OCI-LY3 (cell line): ENCODE data around the gene SAA1.
"Not testable (repeated sequence)": the region's sequence is repeated elsewhere in the genome, so short reads cannot be mapped to it uniquely, and the experiment has no call there.

Source experiments
- H2AFZ ChIP-seq: fragments of 200-600, 300-600 bp; shearing (Covaris generic); 2 replicates; pipeline ENCODE4 v1.6.0; 2014; ENCODE audit warnings: antibody characterized with exemption, low read depth, low read length
- H3K27ac ChIP-seq: fragments of 200-600, 300-600 bp; sonication (generic); 2 replicates; pipeline ENCODE4 v1.5.1; 2014; ENCODE audit warnings: mild to moderate bottlenecking, low read length, moderate library complexity, mixed read lengths
- H3K27me3 ChIP-seq: fragments of 200-600, 300-600 bp; sonication (generic); 2 replicates; pipeline ENCODE4 v1.6.1; 2014; ENCODE audit warnings: low read depth, low read length, mixed read lengths
- H3K36me3 ChIP-seq: fragments of 200-600, 300-600 bp; sonication (generic); replicated peaks from 2 replicates; pipeline ENCODE3; 2014; ENCODE audit warnings: low read depth, low read length, mixed read lengths
- H3K4me1 ChIP-seq: fragments of 300-600, 200-600 bp; sonication (generic); 2 replicates; pipeline ENCODE4 v1.6.1; 2014; ENCODE audit warnings: low read length, mixed read lengths
- H3K4me2 ChIP-seq: fragments of 200-600, 300-600 bp; sonication (generic); 2 replicates; pipeline ENCODE4 v1.6.1; 2014; ENCODE audit warnings: low read length, mixed read lengths
- H3K4me3 ChIP-seq: fragments of 300-600, 200-600 bp; sonication (generic); 2 replicates; pipeline ENCODE4 v1.5.1; 2014; ENCODE audit warnings: antibody characterized with exemption, mild to moderate bottlenecking, low read length, moderate library complexity
- H3K79me2 ChIP-seq: fragments of 300-600, 200-600 bp; shearing (Covaris generic); 2 replicates; pipeline ENCODE4 v1.6.1; 2014; ENCODE audit warnings: mild to moderate bottlenecking, low read length, mixed read lengths
- H3K9ac ChIP-seq: fragments of 300-600, 200-600 bp; shearing (Covaris generic); 2 replicates; pipeline ENCODE4 v1.6.0; 2014; ENCODE audit warnings: mild to moderate bottlenecking, low read length, moderate library complexity
- H3K9me3 ChIP-seq: fragments of 200-600, 300-600 bp; shearing (Covaris generic); 2 replicates; pipeline ENCODE4 v1.6.1; 2014; ENCODE audit warnings: low read length, mixed read lengths; ENCODE audit not compliant: insufficient read depth
- H4K20me1 ChIP-seq: fragments of 200-600, 300-600 bp; sonication (generic); 2 replicates; pipeline ENCODE4 v1.6.1; 2016; ENCODE audit warnings: low read length, mixed read lengths; ENCODE audit not compliant: insufficient read depth
- CTCF ChIP-seq: fragments of 200-600, 300-600 bp; sonication (generic); IDR thresholded peaks from 2 replicates; pipeline ENCODE4 v1.5.1; 2014; ENCODE audit warnings: antibody characterized with exemption, low read length, low read depth
- EZH2phosphoT487 ChIP-seq: fragments of 200-600 bp; shearing (Covaris generic); IDR thresholded peaks from 2 replicates; pipeline ENCODE4 v1.6.1; 2018; ENCODE audit warnings: antibody characterized with exemption, mixed run types, low read depth

Gene SAA1

DNA sequence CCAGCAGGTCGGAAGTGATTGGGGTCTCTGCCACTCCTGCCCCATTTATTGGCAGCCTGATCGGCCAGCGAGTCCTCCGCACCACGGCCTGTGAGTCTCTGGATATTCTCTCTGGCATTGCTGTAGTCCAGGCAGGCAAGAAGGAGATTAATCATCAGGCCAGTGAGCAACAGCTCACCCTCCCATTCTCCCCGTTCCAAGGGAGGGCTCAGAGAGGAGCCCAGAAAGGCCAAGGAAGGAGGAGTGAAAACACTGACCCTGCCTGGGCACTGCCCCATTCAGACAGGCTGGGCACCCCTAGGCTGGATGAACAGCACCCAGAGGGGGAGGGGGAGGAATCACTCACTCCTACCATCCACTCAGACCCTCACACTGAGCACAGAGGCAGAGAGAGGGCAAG, 20.7 kb upstream of the SAA1 start:
- H3K79me2 ChIP-seq, result no peaks in the 10 kb centered on the region
- peaks cover 26% of the 10 kb centered on the region for H3K4me1 ChIP-seq

DNA sequence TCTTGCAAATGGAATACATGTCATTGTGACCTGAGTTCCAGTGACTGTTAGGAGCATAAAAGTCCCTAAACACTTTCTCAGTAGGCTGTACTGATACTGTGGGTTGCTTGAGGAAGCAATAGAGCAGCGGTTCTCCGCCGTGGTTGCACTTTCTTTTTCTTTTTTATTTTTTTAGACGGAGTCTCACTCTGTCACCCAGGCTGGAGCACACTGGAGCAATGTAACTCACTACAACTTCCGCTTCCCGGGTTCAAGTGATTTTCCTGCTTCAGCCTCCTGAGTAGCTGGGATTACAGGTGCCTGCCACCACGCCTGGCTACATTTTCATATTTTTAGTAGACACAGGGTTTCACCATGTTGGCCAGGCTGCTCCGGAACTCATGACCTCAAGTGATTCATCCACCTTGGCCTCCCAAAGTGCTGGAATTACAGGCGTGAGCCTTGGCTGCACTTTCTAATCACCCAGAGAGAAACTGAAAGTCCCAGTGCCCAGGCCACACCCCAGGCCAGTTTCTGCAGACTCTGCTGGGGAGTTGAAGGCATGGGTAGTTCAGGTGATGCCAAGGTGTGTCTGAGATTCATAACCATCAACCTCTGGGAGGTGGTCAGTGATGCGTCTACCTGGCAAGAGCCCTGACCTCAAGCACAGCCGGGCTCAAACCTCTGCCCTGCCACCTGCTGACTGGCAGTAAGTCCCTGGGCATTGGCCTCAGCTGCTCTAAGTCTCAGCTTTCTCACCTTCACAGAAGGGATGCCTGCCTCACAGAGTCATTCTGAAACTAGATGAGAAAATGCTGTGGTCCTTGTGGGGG, 19.5 kb upstream of the SAA1 start:
- peak; percentile 13; the same call in 1 of the 2 replicates for TF ChIP-seq CTCF
- H3K36me3 ChIP-seq, H4K20me1 ChIP-seq, H3K9me3 ChIP-seq, H3K27me3 ChIP-seq, H3K79me2 ChIP-seq, H2AFZ ChIP-seq: not testable (repeated sequence)
- peak overlapping the region; percentile 33; the same call in 1 of the 2 replicates for H3K9ac ChIP-seq
- peak overlapping the region; percentile 75 for H3K4me3 ChIP-seq
- H3K4me1 ChIP-seq, result peaks cover 26% of the 10 kb centered on the region
- H3K4me2 ChIP-seq, result peak overlapping the region; percentile 63
- H3K27ac ChIP-seq, result 0 out of 2 replicates have a peak overlapping the region, but pooled peaks have one; percentile 25

More for the DNA sequence above, 20.7 kb upstream of the SAA1 start:
- Histone ChIP-seq H3K27ac (no peak overlapping the region), H3K4me3 (no peak overlapping the region), H4K20me1 (no peaks in the 10 kb centered on the region), H3K36me3 (no peaks in the 10 kb centered on the region), H2AFZ (no peak overlapping the region), H3K9me3 (no peaks in the 10 kb centered on the region), H3K4me2 (no peak overlapping the region), H3K9ac (no peak overlapping the region), H3K27me3 (peaks cover 15% of the 10 kb centered on the region)
- TF ChIP-seq CTCF, result no peak

- H3K9me3 ChIP-seq, H2AFZ ChIP-seq, H3K36me3 ChIP-seq, H4K20me1 ChIP-seq, H3K27ac ChIP-seq, H3K27me3 ChIP-seq, H3K9ac ChIP-seq, H3K79me2 ChIP-seq: not testable (repeated sequence)
- peak overlapping the region; percentile 75 for H3K4me3 ChIP-seq
- peaks cover 26% of the 10 kb centered on the region for H3K4me1 ChIP-seq
- peak overlapping the region; percentile 63 for H3K4me2 ChIP-seq
Observed at GRCh38 chr11:18247191-18247581, 18.9 kb upstream of the SAA1 start.

DNA sequence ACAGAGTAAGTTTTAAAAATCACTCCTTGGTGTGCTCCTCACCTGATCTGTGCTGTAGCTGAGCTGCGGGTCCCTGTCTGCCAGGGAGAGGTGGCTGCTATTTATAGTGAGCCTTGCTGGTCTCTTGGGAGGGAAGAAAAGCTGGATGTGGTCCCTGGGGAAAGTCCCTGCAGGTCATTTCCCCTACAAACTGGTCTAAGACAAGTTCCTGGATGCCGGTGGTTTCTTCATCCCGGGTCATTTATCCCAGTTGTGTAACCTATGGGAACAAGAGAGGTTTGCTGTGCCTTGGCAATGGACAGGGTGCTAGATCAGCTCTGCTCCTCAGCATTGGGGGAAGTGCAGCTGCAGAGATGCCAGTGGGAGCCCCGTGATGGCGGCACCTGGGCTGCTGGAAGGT, 17.5 kb upstream of the SAA1 start, which contains the start of gene SAA2:
SAA2 (minus strand) TSS at position 108 of the 400 bp plus-strand sequence. CDS start 657 bp downstream, outside the sequence.
- Histone ChIP-seq H3K27me3 (peaks cover 10% of the 10 kb centered on the region), H3K36me3 (no peaks in the 10 kb centered on the region), H3K79me2 (no peaks in the 10 kb centered on the region), H3K4me1 (peaks cover 26% of the 10 kb centered on the region), H3K4me2 (no peak within 1 kb of the TSS), H2AFZ (no peak within 1 kb of the TSS), H3K9ac (no peak within 1 kb of the TSS), H3K27ac (no peak within 1 kb of the TSS), H4K20me1 (no peaks in the 10 kb centered on the region), H3K9me3 (no peaks in the 10 kb centered on the region), H3K4me3 (no peak within 1 kb of the TSS)
- TF ChIP-seq CTCF (no peak), EZH2phosphoT487 (no peak)
